CD4-positive, alpha-beta T cell (primary cell): ENCODE data around the gene THOP1. TPM values are rescaled to one million over a fixed set of nuclear protein-coding genes. Genes with fewer than 3 reads are reported as not detected.

Experiments
- ATAC-seq: fragments of 200-7000 bp; cut with Tn5 transposase; one replicate; pipeline ENCODE4 v1.10.0; 2022; ENCODE audit warnings: mild to moderate bottlenecking; ENCODE audit not compliant: poor library complexity
- CTCF ChIA-PET: fragments of 350-600 bp; sonication (Branson Sonifier 250); formaldehyde crosslinking; loops from one replicate; lab custom pipeline; 2021; ENCODE audit warnings: antibody characterized with exemption, inconsistent platforms; lab: Charles Lee
- POLR2A ChIA-PET: fragments of 350-600 bp; sonication (Branson Sonifier 250); formaldehyde crosslinking; loops from one replicate; lab custom pipeline; 2021; ENCODE audit warnings: antibody characterized with exemption, inconsistent platforms; lab: Charles Lee
- DNase-seq, 14 experiments: peaks; one replicate each; pipeline ENCODE4 v3.0.0-alpha.2; 2013 to 2020; ENCODE audit warnings: mixed read lengths in 2 of 14
- H3K27ac ChIP-seq, 2 donors: one replicate each; pipeline versions ENCODE4 v1.5.1 to v1.7.0; 2013; ENCODE audit warnings: low read length in 2 of 2, low read depth in 1 of 2, mild to moderate bottlenecking in 1 of 2
- H3K27me3 ChIP-seq, 2 experiments: 1 replicate in 1 of 2; 2 replicates in 1 of 2; pipeline versions ENCODE4 v1.6.1 to v1.7.0; 2013; ENCODE audit warnings: low read length in 2 of 2, control low read depth in 1 of 2, mild to moderate bottlenecking in 1 of 2, moderate library complexity in 1 of 2; ENCODE audit not compliant: insufficient read depth in 2 of 2, control insufficient read depth in 1 of 2
- H3K36me3 ChIP-seq: one replicate; pipeline ENCODE4 v1.6.1; 2013; ENCODE audit warnings: low read length, control low read depth; ENCODE audit not compliant: insufficient read depth
- H3K4me1 ChIP-seq: one replicate; pipeline ENCODE4 v1.6.1; 2013; ENCODE audit warnings: low read length, control low read depth; ENCODE audit not compliant: insufficient read depth
- H3K4me3 ChIP-seq: one replicate; pipeline ENCODE4 v1.5.1; 2013; ENCODE audit warnings: mild to moderate bottlenecking, low read length, moderate library complexity
- H3K9me3 ChIP-seq, 2 experiments: 1 replicate in 1 of 2; 2 replicates in 1 of 2; pipeline versions ENCODE4 v1.6.1 to v1.7.0; 2013; ENCODE audit warnings: low read length in 2 of 2, mild to moderate bottlenecking in 2 of 2, control low read depth in 1 of 2, moderate library complexity in 1 of 2; ENCODE audit not compliant: control insufficient read depth in 1 of 2, insufficient read depth in 1 of 2
- H3K27ac Mint-ChIP-seq: one replicate; pipeline ENCODE4 v1.8.0; 2020; ENCODE audit warnings: mixed read lengths
- H3K27me3 Mint-ChIP-seq: one replicate; pipeline ENCODE4 v1.8.0; 2021; ENCODE audit warnings: mixed read lengths
- H3K36me3 Mint-ChIP-seq: one replicate; pipeline ENCODE4 v1.8.0; 2021; ENCODE audit warnings: low read depth, mixed read lengths
- H3K4me1 Mint-ChIP-seq: one replicate; pipeline ENCODE4 v1.8.0; 2021; ENCODE audit warnings: low read depth, mixed read lengths
- H3K4me3 Mint-ChIP-seq: one replicate; pipeline ENCODE4 v1.8.0; 2020; ENCODE audit warnings: mild to moderate bottlenecking, mixed read lengths
- H3K9me3 Mint-ChIP-seq: one replicate; pipeline ENCODE4 v1.8.0; 2020; ENCODE audit warnings: mixed read lengths
- CTCF ChIP-seq: fragments of 200-600 bp; IDR thresholded peaks from one replicate; pipeline ENCODE4 v1.8.0; 2022; ENCODE audit warnings: antibody characterized with exemption, mild to moderate bottlenecking
- intact Hi-C, 2 experiments: fragments of 100-400 bp; cut with DNase I in 1 of 2; cut with micrococcal nuclease in 1 of 2; formaldehyde crosslinking; loops; one replicate each; pipeline versions ENCODE4 v1.15.1 to v1.9.0; 2023 to 2025; cut with DNase I, micrococcal nuclease
- total RNA-seq, 174 experiments: library from RNA in 2 of 174; stranded (reverse) in 2 of 174; gene quantifications; one replicate each; pipeline ENCODE4 v1.2.3 and lab custom pipeline; 2021 to 2026

The THOP1 gene
- total RNA-seq, 2 experiments from 2014 or later: 26.6 to 27.3 TPM

DNA sequence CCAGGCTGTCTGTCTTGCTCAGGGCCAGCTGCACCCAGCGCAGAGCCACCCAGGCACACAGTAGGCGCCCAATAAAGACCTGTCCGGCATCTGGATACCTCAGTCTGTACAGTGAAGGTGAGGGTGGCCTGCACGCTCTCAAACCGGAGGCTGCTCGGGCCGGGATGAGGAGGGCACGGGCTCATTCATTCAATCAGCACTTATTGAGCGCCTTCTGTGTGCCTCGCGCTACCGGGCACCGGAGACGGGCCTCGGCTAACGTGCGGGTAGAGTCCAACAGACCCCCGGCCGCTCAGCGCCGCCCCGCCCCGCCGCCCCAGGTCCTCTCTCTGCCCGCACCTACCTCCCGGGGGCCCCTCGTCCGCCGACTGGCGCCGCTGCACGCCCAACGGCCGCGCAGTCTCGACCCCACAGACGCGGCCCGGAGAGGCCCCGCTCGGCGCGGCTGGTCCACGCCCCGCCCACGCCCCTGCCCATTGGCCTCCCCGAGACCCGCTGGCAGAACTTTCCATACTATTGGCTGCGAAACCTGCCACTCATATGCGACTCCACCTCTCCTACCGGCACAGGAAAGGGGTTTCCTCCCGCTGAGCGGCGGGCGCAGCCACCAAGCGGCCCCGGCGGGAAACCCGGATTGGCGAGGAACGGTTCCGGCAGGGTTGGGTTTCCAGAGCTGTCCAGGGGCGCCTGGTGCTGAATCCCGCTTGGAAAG lies 45.5 kb upstream of the THOP1 start, which contains the start of gene SLC39A3:
SLC39A3 (minus strand) TSS at position 416 of the 712 bp plus-strand sequence. CDS start 2,760 bp downstream, outside the sequence.
- H3K4me3 Mint-ChIP-seq: peak within 1 kb of the TSS; percentile 89
- peak within 1 kb of the TSS; percentile 40 for H3K27ac Mint-ChIP-seq
- peak; percentile 97 to 100 (median 99) for DNase-seq
- Histone ChIP-seq H3K4me3 (peak within 1 kb of the TSS; percentile 73), H3K9me3 (peaks cover 0 to 5% of the 10 kb centered on the region in 2 experiments), H3K27me3 (peaks cover 4 to 5% of the 10 kb centered on the region in 2 experiments), H3K4me1 (peaks cover 19% of the 10 kb centered on the region), H3K36me3 (peaks cover 23% of the 10 kb centered on the region), H3K27ac (no peak within 1 kb of the TSS)
- H3K27me3 Mint-ChIP-seq: peaks cover 21% of the 10 kb centered on the region
- intact Hi-C loops: loop anchor here (1.0 to 5.0 kb wide), 6 partner anchors 37 to 313 kb away; partner anchors contain the start of genes SGTA (in 2 of the 2), GNG7 (in 1 of the 2), LMNB2 (in 1 of the 2) and TIMM13 (in 1 of the 2)
- peak; percentile 100 for ATAC-seq
- ChIA-PET POLR2A (interaction anchor here (0.9 to 1.1 kb wide), 2 partner anchors 10 to 92 kb away, joined by 3 to 4 read pairs; no protein-coding TSS in a partner anchor), CTCF (interaction anchor here (0.7 to 1.1 kb wide), 2 partner anchors 10 to 91 kb away, joined by 4 to 5 read pairs; no protein-coding TSS in a partner anchor)
- no peaks in the 10 kb centered on the region for H3K9me3 Mint-ChIP-seq
- H3K4me1 Mint-ChIP-seq: peaks cover 17% of the 10 kb centered on the region
- TF ChIP-seq CTCF: no peak
- peaks cover 29% of the 10 kb centered on the region for H3K36me3 Mint-ChIP-seq

GRCh38 chr19:2740314-2740656 lies 45.0 kb upstream of the THOP1 start:
- no peak overlapping the region for H3K27ac ChIP-seq
- Mint-ChIP-seq H3K9me3 (no peaks in the 10 kb centered on the region), H3K4me1 (peaks cover 17% of the 10 kb centered on the region), H3K4me3 (peak overlapping the region; percentile 89), H3K36me3 (peaks cover 27% of the 10 kb centered on the region), H3K27me3 (peaks cover 21% of the 10 kb centered on the region), H3K27ac (peak overlapping the region; percentile 15)
- peaks cover 19% of the 10 kb centered on the region for H3K36me3 ChIP-seq
- POLR2A ChIA-PET: no interaction called here
- ATAC-seq (no peak), DNase-seq (no peak)
- H3K4me3 ChIP-seq: no peak overlapping the region
- H3K27me3 ChIP-seq: peaks cover 4 to 5% of the 10 kb centered on the region in 2 experiments
- TF ChIP-seq CTCF: no peak
- intact Hi-C loops: loop anchor here (1.0 to 5.0 kb wide), 6 partner anchors 37 to 313 kb away; partner anchors contain the start of genes SGTA (in 2 of the 2), GNG7 (in 1 of the 2), LMNB2 (in 1 of the 2) and TIMM13 (in 1 of the 2)
- peaks cover 0 to 5% of the 10 kb centered on the region in 2 experiments for H3K9me3 ChIP-seq
- CTCF ChIA-PET: interaction anchor here (0.7 kb wide), 1 partner anchor 92 kb away, joined by 4 read pairs; no protein-coding TSS in a partner anchor
- peaks cover 19% of the 10 kb centered on the region for H3K4me1 ChIP-seq

GRCh38 chr19:2743099-2743498 lies 42.2 kb upstream of the THOP1 start:
- H3K27me3 ChIP-seq: peaks cover 4 to 5% of the 10 kb centered on the region in 2 experiments
- H3K27ac ChIP-seq: no peak overlapping the region
- Mint-ChIP-seq H3K36me3 (peaks cover 5% of the 10 kb centered on the region), H3K27me3 (peaks cover 25% of the 10 kb centered on the region), H3K4me3 (no peak overlapping the region), H3K4me1 (peaks cover 17% of the 10 kb centered on the region), H3K9me3 (no peaks in the 10 kb centered on the region), H3K27ac (no peak overlapping the region)
- H3K4me3 ChIP-seq: no peak overlapping the region
- CTCF ChIA-PET: no interaction called here
- no peaks in the 10 kb centered on the region for H3K9me3 ChIP-seq
- peaks cover 18% of the 10 kb centered on the region for H3K4me1 ChIP-seq
- intact Hi-C loops: loop anchor here in 1 of 2 experiments (5.0 kb wide), 2 partner anchors 204 to 286 kb away; partner anchors contain the start of gene LMNB2
- ATAC-seq (no peak), DNase-seq (no peak)
- no peaks in the 10 kb centered on the region for H3K36me3 ChIP-seq
- POLR2A ChIA-PET: no interaction called here
- TF ChIP-seq CTCF: no peak
